ENCODE measurements around the gene ARID1A. TPM values are rescaled to one million over a fixed set of nuclear protein-coding genes. Genes with fewer than 3 reads are reported as not detected.

ARID1A gene

DNA sequence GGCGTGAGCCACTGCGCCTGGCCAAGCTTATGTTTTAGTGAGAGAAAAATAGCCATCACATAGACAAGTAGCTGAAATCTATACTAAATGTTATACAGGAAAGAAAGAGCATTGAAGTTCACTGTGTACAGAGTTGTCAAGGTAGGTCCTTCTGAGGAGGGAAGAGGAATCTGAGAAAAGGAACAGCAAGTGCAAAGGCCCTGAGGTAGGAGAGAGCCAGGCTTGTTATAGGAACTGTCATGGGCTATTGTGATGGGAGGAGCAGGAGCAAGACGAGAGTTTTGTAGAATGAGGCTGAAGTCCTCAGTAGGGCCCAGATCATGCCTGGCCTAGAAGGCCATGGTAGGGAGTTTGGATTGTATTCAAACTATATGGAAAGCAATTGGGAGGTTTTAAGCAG is 135.2 kb downstream of the ARID1A start:
- no peak overlapping the region for H3K9ac ChIP-seq (ENCODE audit: low read depth, low read length, poor library complexity)
- H3K27me3 ChIP-seq (ENCODE audit: control insufficient read depth in 3 of 3, insufficient read depth in 3 of 3, low read depth in 1 of 3, low read length in 3 of 3), result peaks cover 0 to 1% (median 0%) of the 10 kb centered on the region in 3 experiments
- H2AFZ ChIP-seq (ENCODE audit: low read length), result no peak overlapping the region
- DNase-seq (ENCODE audit: low spot score), result no peak
- no peak overlapping the region for H3K4me3 ChIP-seq (ENCODE audit: low read length in 2 of 2)
- peaks cover 0 to 4% of the 10 kb centered on the region in 2 donors for H3K9me3 ChIP-seq (replicated peaks in 1 of 2; ENCODE audit: control insufficient read depth in 2 of 2, insufficient read depth in 1 of 2, low read depth in 1 of 2, low read length in 2 of 2)
- no peak overlapping the region for H3K4me2 ChIP-seq (ENCODE audit: insufficient read depth, low read length, poor library complexity, severe bottlenecking)
- no peak overlapping the region for H3K18ac ChIP-seq (ENCODE audit: low read length)
- H3K79me1 ChIP-seq (ENCODE audit: low read depth, low read length), result peaks cover 32% of the 10 kb centered on the region
- H2BK12ac ChIP-seq (ENCODE audit: low read length), result no peak overlapping the region
- no peak overlapping the region for H2BK15ac ChIP-seq (ENCODE audit: low read length)
- no peak overlapping the region for H3K27ac ChIP-seq (replicated peaks; ENCODE audit: low read length)
- H4K91ac ChIP-seq (ENCODE audit: low read depth, low read length, poor library complexity), result no peak overlapping the region
- H3K36me3 ChIP-seq (replicated peaks in 1 of 2; ENCODE audit: control insufficient read depth in 2 of 2, insufficient read depth in 2 of 2, low read length in 2 of 2), result peaks cover 34 to 68% of the 10 kb centered on the region in 2 donors
- no peak overlapping the region for H4K8ac ChIP-seq (ENCODE audit: low read depth, low read length)
- WGBS, 2 donors (ENCODE audit: extremely low coverage in 2 of 2, insufficient read length in 2 of 2, insufficient replicate concordance in 1 of 2), result no CpG with 5 or more reads among the region's 3 CpGs
- H2AK5ac ChIP-seq (ENCODE audit: low read depth, low read length), result no peak overlapping the region
- H2BK5ac ChIP-seq (ENCODE audit: low read length), result no peak overlapping the region
- H3K4ac ChIP-seq (ENCODE audit: low read length), result no peak overlapping the region
- no peak overlapping the region for H2BK120ac ChIP-seq (ENCODE audit: low read depth, low read length)
- no peak overlapping the region for H3K14ac ChIP-seq (ENCODE audit: low read length)
- no peak overlapping the region for H3K23ac ChIP-seq (ENCODE audit: low read depth, low read length, poor library complexity)
- H3K4me1 ChIP-seq (ENCODE audit: control insufficient read depth in 2 of 2, insufficient read depth in 1 of 2, low read depth in 1 of 2, low read length in 2 of 2), result peaks cover 5 to 18% of the 10 kb centered on the region in 2 donors

Small RNAs within 50 kb of the gene (small RNA-seq; reads per million reads assigned to genes)
- not detected for gene AL627082.1 (ENCODE audit: insufficient read depth)
- not detected for gene RN7SL165P (ENCODE audit: insufficient read depth)
